ENCODE results near the gene FBXO38.
A peak's percentile ranks its signal among the peaks of the same experiment; 100 is the strongest.

The FBXO38 gene

GRCh38 chr5:148353634-148354033 is 30.1 kb upstream of the FBXO38 start:
- no peak for TF ChIP-seq TEAD4 (IDR thresholded peaks at IDR 0.05)
- no peak for TF ChIP-seq YY1 (IDR thresholded peaks at IDR 0.05; ENCODE audit: low read depth)
- no peak for TF ChIP-seq EGR1 (IDR thresholded peaks at IDR 0.05)
- peak; percentile 4; the same call in 1 of the 2 replicates for TF ChIP-seq RAD21 (IDR thresholded peaks at IDR 0.05; ENCODE audit: low read depth)
- no peak for TF ChIP-seq REST (IDR thresholded peaks at IDR 0.05; ENCODE audit: low read depth)
- TF ChIP-seq NFIC (IDR thresholded peaks at IDR 0.05): no peak
- TF ChIP-seq CEBPB (IDR thresholded peaks at IDR 0.05): no peak
- no peak for TF ChIP-seq ZBTB7A (IDR thresholded peaks at IDR 0.05; ENCODE audit: low read depth)

DNA sequence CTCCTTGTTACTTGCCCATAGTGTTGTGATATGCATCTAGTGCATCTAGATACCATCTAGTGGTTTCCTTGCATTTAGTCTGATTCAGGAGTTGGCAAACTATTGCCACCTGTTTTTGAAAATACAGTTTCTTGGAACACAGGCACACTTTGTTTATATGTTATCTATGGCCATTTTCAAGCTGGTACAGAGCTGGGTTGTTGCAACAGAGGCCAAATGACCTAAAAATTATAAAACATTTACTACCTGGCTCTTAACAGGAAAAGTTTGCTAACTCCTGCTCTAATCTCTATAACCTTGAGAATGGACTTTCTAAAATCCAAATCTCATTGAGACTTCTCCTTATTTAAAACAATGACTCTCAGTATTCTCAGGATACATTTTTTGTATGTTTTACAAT is 19.4 kb upstream of the FBXO38 start:
- TF ChIP-seq CREB1 (IDR thresholded peaks at IDR 0.05; ENCODE audit: low read depth) (no peak), NFIC (IDR thresholded peaks at IDR 0.05) (no peak), TCF12 (IDR thresholded peaks at IDR 0.05; ENCODE audit: low read depth) (no peak), RAD21 (IDR thresholded peaks at IDR 0.05; ENCODE audit: low read depth) (no peak), EGR1 (IDR thresholded peaks at IDR 0.05) (no peak), REST (IDR thresholded peaks at IDR 0.05; ENCODE audit: low read depth) (no peak), CEBPB (IDR thresholded peaks at IDR 0.05) (no peak), EP300 (IDR thresholded peaks at IDR 0.05; ENCODE audit: borderline replicate concordance) (no peak), FOXM1 (IDR thresholded peaks at IDR 0.05; ENCODE audit: borderline replicate concordance, low read depth) (no peak), TAF1 (IDR thresholded peaks at IDR 0.05; ENCODE audit: low read depth) (no peak), TEAD4 (IDR thresholded peaks at IDR 0.05) (no peak), ZBTB7A (IDR thresholded peaks at IDR 0.05; ENCODE audit: low read depth) (no peak), YY1 (IDR thresholded peaks at IDR 0.05; ENCODE audit: low read depth) (no peak)
- TF ChIP-seq, protein P1, sequence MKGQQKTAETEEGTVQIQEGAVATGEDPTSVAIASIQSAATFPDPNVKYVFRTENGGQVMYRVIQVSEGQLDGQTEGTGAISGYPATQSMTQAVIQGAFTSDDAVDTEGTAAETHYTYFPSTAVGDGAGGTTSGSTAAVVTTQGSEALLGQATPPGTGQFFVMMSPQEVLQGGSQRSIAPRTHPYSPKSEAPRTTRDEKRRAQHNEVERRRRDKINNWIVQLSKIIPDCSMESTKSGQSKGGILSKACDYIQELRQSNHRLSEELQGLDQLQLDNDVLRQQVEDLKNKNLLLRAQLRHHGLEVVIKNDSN (IDR thresholded peaks at IDR 0.05): no peak
- TF ChIP-seq, protein P2, sequence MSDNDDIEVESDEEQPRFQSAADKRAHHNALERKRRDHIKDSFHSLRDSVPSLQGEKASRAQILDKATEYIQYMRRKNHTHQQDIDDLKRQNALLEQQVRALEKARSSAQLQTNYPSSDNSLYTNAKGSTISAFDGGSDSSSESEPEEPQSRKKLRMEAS (IDR thresholded peaks at IDR 0.05): no peak

DNA sequence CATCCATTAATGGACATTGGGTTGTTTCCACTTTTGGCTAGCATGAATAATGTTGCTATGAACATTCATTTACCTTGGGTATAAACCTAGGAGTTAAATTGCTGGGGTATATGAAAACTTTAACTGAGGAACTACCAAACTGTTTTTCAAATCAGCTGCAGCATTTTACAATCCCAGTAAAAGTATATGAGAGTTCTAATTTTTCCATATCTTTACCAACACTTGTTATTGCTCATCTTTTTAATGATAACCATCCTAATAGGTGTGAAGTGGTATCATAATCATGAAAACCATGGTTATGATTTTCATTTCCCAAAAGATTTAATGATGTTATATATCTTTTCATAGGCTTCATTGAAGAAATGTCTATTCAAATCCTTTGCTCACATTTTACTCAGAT is 15.5 kb upstream of the FBXO38 start:
- TF ChIP-seq, protein P1 (IDR thresholded peaks at IDR 0.05): no peak
- TF ChIP-seq CREB1 (IDR thresholded peaks at IDR 0.05; ENCODE audit: low read depth) (no peak), NFIC (IDR thresholded peaks at IDR 0.05) (no peak), EP300 (IDR thresholded peaks at IDR 0.05; ENCODE audit: borderline replicate concordance) (no peak), EGR1 (IDR thresholded peaks at IDR 0.05) (no peak), TEAD4 (IDR thresholded peaks at IDR 0.05) (no peak), REST (IDR thresholded peaks at IDR 0.05; ENCODE audit: low read depth) (no peak), ZBTB7A (IDR thresholded peaks at IDR 0.05; ENCODE audit: low read depth) (no peak), RAD21 (IDR thresholded peaks at IDR 0.05; ENCODE audit: low read depth) (no peak), TCF12 (IDR thresholded peaks at IDR 0.05; ENCODE audit: low read depth) (no peak), FOXM1 (IDR thresholded peaks at IDR 0.05; ENCODE audit: borderline replicate concordance, low read depth) (no peak), YY1 (IDR thresholded peaks at IDR 0.05; ENCODE audit: low read depth) (no peak), TAF1 (IDR thresholded peaks at IDR 0.05; ENCODE audit: low read depth) (no peak)
- TF ChIP-seq, protein P2 (IDR thresholded peaks at IDR 0.05): no peak

DNA sequence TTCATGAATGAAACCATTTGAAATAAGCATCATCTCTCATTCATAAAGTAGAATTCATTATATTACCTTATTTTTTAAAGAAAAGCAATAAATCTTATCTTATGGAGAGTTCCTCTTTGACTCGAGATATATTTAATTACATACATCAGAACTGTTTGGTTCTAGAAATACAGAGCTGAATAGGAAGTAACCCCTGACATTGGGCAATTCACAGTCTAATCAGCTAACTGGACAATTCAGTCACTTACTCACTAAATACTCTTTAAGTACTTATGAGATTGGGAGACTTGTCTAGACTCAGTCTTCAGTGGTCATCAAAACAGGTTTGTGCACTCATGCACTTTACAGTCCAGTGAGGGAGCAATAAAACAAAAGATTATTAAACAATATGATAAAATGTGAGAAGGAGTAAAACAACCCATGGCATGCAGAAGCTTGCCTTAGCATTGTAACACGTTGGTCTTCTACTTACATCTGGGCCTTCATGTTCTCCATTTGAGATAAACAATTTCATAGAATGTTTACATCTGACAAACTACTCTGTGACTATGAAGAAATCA is 11.5 kb upstream of the FBXO38 start:
- TF ChIP-seq CREB1 (IDR thresholded peaks at IDR 0.05; ENCODE audit: low read depth) (no peak), TAF1 (IDR thresholded peaks at IDR 0.05; ENCODE audit: low read depth) (no peak), TEAD4 (IDR thresholded peaks at IDR 0.05) (no peak), EP300 (IDR thresholded peaks at IDR 0.05; ENCODE audit: borderline replicate concordance) (no peak), ZBTB7A (IDR thresholded peaks at IDR 0.05; ENCODE audit: low read depth) (no peak), TCF12 (IDR thresholded peaks at IDR 0.05; ENCODE audit: low read depth) (no peak), FOXM1 (IDR thresholded peaks at IDR 0.05; ENCODE audit: borderline replicate concordance, low read depth) (no peak), YY1 (IDR thresholded peaks at IDR 0.05; ENCODE audit: low read depth) (no peak), CEBPB (IDR thresholded peaks at IDR 0.05) (no peak), REST (IDR thresholded peaks at IDR 0.05; ENCODE audit: low read depth) (no peak), EGR1 (IDR thresholded peaks at IDR 0.05) (no peak), NFIC (IDR thresholded peaks at IDR 0.05) (no peak), RAD21 (IDR thresholded peaks at IDR 0.05; ENCODE audit: low read depth) (no peak)
- TF ChIP-seq, protein P1 (IDR thresholded peaks at IDR 0.05): no peak
- TF ChIP-seq, protein P2 (IDR thresholded peaks at IDR 0.05): no peak

Data from Ishikawa (cell line).